Measurements from ENCODE around the gene RNF145. TPM values are rescaled to one million over a fixed set of nuclear protein-coding genes. Genes with fewer than 3 reads are reported as not detected.

Gene RNF145
- polyA plus RNA-seq, 3 donors = 9.1 to 23.6 (median 11.5) TPM

GRCh38 chr5:159244890-159245289, 35.5 kb upstream of the RNF145 start:
- TF ChIP-seq CTCF (IDR thresholded peaks at IDR 0.05) = no peak
- H3K9me3 Mint-ChIP-seq = peaks cover 0 to 1% (median 0%) of the 10 kb centered on the region in 7 donors

GRCh38 chr5:159244163-159244562, 34.8 kb upstream of the RNF145 start:
- intact Hi-C loops (cut with micrococcal nuclease) = no loop called here
- no peak overlapping the region for H3K4me3 Mint-ChIP-seq
- H3K4me2 ChIP-seq (replicated peaks; ENCODE audit: extremely low read depth, low read length, poor library complexity, severe bottlenecking) = no peak overlapping the region
- H3K27ac ChIP-seq (ENCODE audit: low read depth in 1 of 2, low read length in 2 of 2) = no peak overlapping the region
- peaks cover 2 to 3% (median 2%) of the 10 kb centered on the region in 3 donors for H3K27me3 Mint-ChIP-seq (ENCODE audit: low read depth in 3 of 3)
- no peak overlapping the region for H3K9ac ChIP-seq (ENCODE audit: insufficient read depth, low read length, poor library complexity, severe bottlenecking)
- H3K27ac Mint-ChIP-seq = no peak overlapping the region
- no peaks in the 10 kb centered on the region for H3K9me3 Mint-ChIP-seq
- DNase-seq = no peak
- no CpG with 5 or more reads among the region's 3 CpGs for WGBS (ENCODE audit: insufficient coverage)
- H3K4me1 ChIP-seq (ENCODE audit: control insufficient read depth in 1 of 2, insufficient read depth in 2 of 2, low read length in 2 of 2) = peaks cover 0 to 5% of the 10 kb centered on the region in 2 donors
- peaks cover 12% of the 10 kb centered on the region for H3K4me1 Mint-ChIP-seq
- H3K79me2 ChIP-seq (ENCODE audit: insufficient read depth, low read length) = no peaks in the 10 kb centered on the region
- no peaks in the 10 kb centered on the region for H3K9me3 ChIP-seq (replicated peaks in 1 of 2; ENCODE audit: control insufficient read depth in 1 of 2, insufficient read depth in 1 of 2, low read length in 2 of 2)
- H3K4me3 ChIP-seq (replicated peaks in 1 of 3; ENCODE audit: low read depth in 2 of 3, low read length in 3 of 3) = no peak overlapping the region
- no peak for TF ChIP-seq CTCF (IDR thresholded peaks at IDR 0.05)
- H3K36me3 Mint-ChIP-seq = no peaks in the 10 kb centered on the region
- H2AFZ ChIP-seq (ENCODE audit: insufficient read depth, low read depth, low read length, poor library complexity, severe bottlenecking) = no peak overlapping the region
- no peaks in the 10 kb centered on the region for H3K27me3 ChIP-seq (ENCODE audit: control insufficient read depth in 2 of 2, insufficient read depth in 2 of 2, low read length in 2 of 2)
- H3K36me3 ChIP-seq (replicated peaks in 1 of 2; ENCODE audit: control insufficient read depth in 1 of 2, insufficient read depth in 2 of 2, low read length in 2 of 2) = no peaks in the 10 kb centered on the region
- no peaks in the 10 kb centered on the region for H4K20me1 ChIP-seq (ENCODE audit: insufficient read depth, low read length)

More at GRCh38 chr5:159244890-159245289, 35.5 kb upstream of the RNF145 start:
- H3K27ac Mint-ChIP-seq = peak overlapping the region in 1 of 7 donors; percentile 37
- no peak overlapping the region for H3K27ac ChIP-seq (ENCODE audit: low read depth in 1 of 2, low read length in 2 of 2)
- no peaks in the 10 kb centered on the region for H3K36me3 Mint-ChIP-seq
- H3K4me3 Mint-ChIP-seq = no peak overlapping the region
- no peaks in the 10 kb centered on the region for H3K79me2 ChIP-seq (ENCODE audit: insufficient read depth, low read length)
- no peaks in the 10 kb centered on the region for H3K9me3 ChIP-seq (replicated peaks in 1 of 2; ENCODE audit: control insufficient read depth in 1 of 2, insufficient read depth in 1 of 2, low read length in 2 of 2)
- H3K27me3 Mint-ChIP-seq (ENCODE audit: low read depth in 3 of 3) = peaks cover 2 to 3% (median 2%) of the 10 kb centered on the region in 3 donors
- no peaks in the 10 kb centered on the region for H4K20me1 ChIP-seq (ENCODE audit: insufficient read depth, low read length)
- DNase-seq = no peak
- no peaks in the 10 kb centered on the region for H3K36me3 ChIP-seq (replicated peaks in 1 of 2; ENCODE audit: control insufficient read depth in 1 of 2, insufficient read depth in 2 of 2, low read length in 2 of 2)
- H3K27me3 ChIP-seq (ENCODE audit: control insufficient read depth in 2 of 2, insufficient read depth in 2 of 2, low read length in 2 of 2) = no peaks in the 10 kb centered on the region
- H3K4me1 ChIP-seq (ENCODE audit: control insufficient read depth in 1 of 2, insufficient read depth in 2 of 2, low read length in 2 of 2) = peaks cover 0 to 5% of the 10 kb centered on the region in 2 donors
- H2AFZ ChIP-seq (ENCODE audit: insufficient read depth, low read depth, low read length, poor library complexity, severe bottlenecking) = no peak overlapping the region
- H3K4me1 Mint-ChIP-seq = peaks cover 12% of the 10 kb centered on the region
- H3K4me2 ChIP-seq (replicated peaks; ENCODE audit: extremely low read depth, low read length, poor library complexity, severe bottlenecking) = no peak overlapping the region
- no peak overlapping the region for H3K9ac ChIP-seq (ENCODE audit: insufficient read depth, low read length, poor library complexity, severe bottlenecking)
- intact Hi-C loops (cut with micrococcal nuclease) = no loop called here
- no peak overlapping the region for H3K4me3 ChIP-seq (replicated peaks in 1 of 3; ENCODE audit: low read depth in 2 of 3, low read length in 3 of 3)
